ENCODE results near the gene RPS2.

The RPS2 gene

GRCh38 chr16:1985466-1986150 is 21.0 kb upstream of the RPS2 start:
- DNase-seq (ENCODE audit: extremely low read depth, low read depth) = no peak
- no peak for TF ChIP-seq CTCF (IDR thresholded peaks at IDR 0.05; ENCODE audit: low read depth, low read length, missing control alignments)
- H3K4me3 ChIP-seq (replicated peaks; ENCODE audit: low read depth, low read length) = peak overlapping the region; percentile 70

GRCh38 chr16:1984347-1985225 is 20.0 kb upstream of the RPS2 start:
- no peak for DNase-seq (ENCODE audit: extremely low read depth, low read depth)
- H3K4me3 ChIP-seq (replicated peaks; ENCODE audit: low read depth, low read length) = peak overlapping the region; percentile 70

GRCh38 chr16:1983544-1984346 is 19.1 kb upstream of the RPS2 start, which contains the start of gene GFER:
Gene GFER (plus strand): TSS chr16:1984193. CDS start chr16:1984219, 26 bp downstream.
- DNase-seq (ENCODE audit: extremely low read depth, low read depth) = peak; percentile 59
- TF ChIP-seq CTCF (IDR thresholded peaks at IDR 0.05; ENCODE audit: low read depth, low read length, missing control alignments) = no peak
- peak within 1 kb of the TSS; percentile 70 for H3K4me3 ChIP-seq (replicated peaks; ENCODE audit: low read depth, low read length)

More at GRCh38 chr16:1984347-1985225, 20.0 kb upstream of the RPS2 start:
- TF ChIP-seq CTCF (IDR thresholded peaks at IDR 0.05; ENCODE audit: low read depth, low read length, missing control alignments) = no peak

- DNase-seq (ENCODE audit: extremely low read depth, low read depth) = no peak
- H3K4me3 ChIP-seq (replicated peaks; ENCODE audit: low read depth, low read length) = peak overlapping the region; percentile 70
- TF ChIP-seq CTCF (IDR thresholded peaks at IDR 0.05; ENCODE audit: low read depth, low read length, missing control alignments) = no peak
Observed at GRCh38 chr16:1982991-1983543, 18.4 kb upstream of the RPS2 start.

GRCh38 chr16:1982013-1982433 is 17.4 kb upstream of the RPS2 start:
- DNase-seq (ENCODE audit: extremely low read depth, low read depth) = no peak
- TF ChIP-seq CTCF (IDR thresholded peaks at IDR 0.05; ENCODE audit: low read depth, low read length, missing control alignments) = no peak
- H3K4me3 ChIP-seq (replicated peaks; ENCODE audit: low read depth, low read length) = no peak overlapping the region

- H3K4me3 ChIP-seq (replicated peaks; ENCODE audit: low read depth, low read length) = no peak within 1 kb of the TSS
- TF ChIP-seq CTCF (IDR thresholded peaks at IDR 0.05; ENCODE audit: low read depth, low read length, missing control alignments) = no peak
- no peak for DNase-seq (ENCODE audit: extremely low read depth, low read depth)
Observed at GRCh38 chr16:1981398-1981836, 16.8 kb upstream of the RPS2 start, which contains the start of gene NOXO1. Gene NOXO1 (minus strand): TSS chr16:1981469. CDS start chr16:1981179, 290 bp downstream.
